Liver (tissue), 3 donors: ENCODE results near the gene FBXL13.
"Not testable (repeated sequence)": the region's sequence is repeated elsewhere in the genome, so short reads cannot be mapped to it uniquely, and the experiment has no call there.

ENCODE experiments used
- EGR1 ChIP-seq, 2 donors: IDR thresholded peaks; 2 replicates each; pipeline ENCODE4 v1.6.1; 2016 to 2018; ENCODE audit warnings: antibody characterized with exemption in 2 of 2, low read depth in 2 of 2
- GABPA ChIP-seq, 2 donors: IDR thresholded peaks in 1 of 2; conservative IDR thresholded peaks in 1 of 2; 2 replicates each; pipeline ENCODE4 v1.6.1; 2016; ENCODE audit warnings: antibody characterized with exemption in 2 of 2, mild to moderate bottlenecking in 1 of 2, moderate library complexity in 1 of 2
- JUND ChIP-seq, 2 donors: IDR thresholded peaks; 2 replicates each; pipeline ENCODE4 v1.6.1; 2016; ENCODE audit warnings: antibody characterized with exemption in 2 of 2
- RAD21 ChIP-seq, 2 donors: IDR thresholded peaks; 2 replicates each; pipeline ENCODE4 v1.6.1; 2016; ENCODE audit warnings: antibody characterized with exemption in 2 of 2, mild to moderate bottlenecking in 2 of 2
- TAF1 ChIP-seq: conservative IDR thresholded peaks from 2 replicates; pipeline ENCODE4 v1.6.1; 2016; ENCODE audit warnings: antibody characterized with exemption, mild to moderate bottlenecking
- TF ChIP-seq, protein P1 (sequence below): fragments of 150-350 bp; IDR thresholded peaks from 2 replicates; pipeline ENCODE4 v1.5.1; 2017; ENCODE audit warnings: improper control_type of control experiment, low read depth, low read length; ENCODE audit not compliant: missing input control
- TF ChIP-seq, protein P2 (sequence below): IDR thresholded peaks from 2 replicates; pipeline ENCODE4 v1.6.1; 2016; ENCODE audit warnings: antibody characterized with exemption, mild to moderate bottlenecking
- TF ChIP-seq, protein P3 (sequence below): IDR thresholded peaks from 2 replicates; pipeline ENCODE4 v1.6.1; 2016; ENCODE audit warnings: antibody characterized with exemption
- donor health status: healthy.
- donor health status: healthy.

DNA sequence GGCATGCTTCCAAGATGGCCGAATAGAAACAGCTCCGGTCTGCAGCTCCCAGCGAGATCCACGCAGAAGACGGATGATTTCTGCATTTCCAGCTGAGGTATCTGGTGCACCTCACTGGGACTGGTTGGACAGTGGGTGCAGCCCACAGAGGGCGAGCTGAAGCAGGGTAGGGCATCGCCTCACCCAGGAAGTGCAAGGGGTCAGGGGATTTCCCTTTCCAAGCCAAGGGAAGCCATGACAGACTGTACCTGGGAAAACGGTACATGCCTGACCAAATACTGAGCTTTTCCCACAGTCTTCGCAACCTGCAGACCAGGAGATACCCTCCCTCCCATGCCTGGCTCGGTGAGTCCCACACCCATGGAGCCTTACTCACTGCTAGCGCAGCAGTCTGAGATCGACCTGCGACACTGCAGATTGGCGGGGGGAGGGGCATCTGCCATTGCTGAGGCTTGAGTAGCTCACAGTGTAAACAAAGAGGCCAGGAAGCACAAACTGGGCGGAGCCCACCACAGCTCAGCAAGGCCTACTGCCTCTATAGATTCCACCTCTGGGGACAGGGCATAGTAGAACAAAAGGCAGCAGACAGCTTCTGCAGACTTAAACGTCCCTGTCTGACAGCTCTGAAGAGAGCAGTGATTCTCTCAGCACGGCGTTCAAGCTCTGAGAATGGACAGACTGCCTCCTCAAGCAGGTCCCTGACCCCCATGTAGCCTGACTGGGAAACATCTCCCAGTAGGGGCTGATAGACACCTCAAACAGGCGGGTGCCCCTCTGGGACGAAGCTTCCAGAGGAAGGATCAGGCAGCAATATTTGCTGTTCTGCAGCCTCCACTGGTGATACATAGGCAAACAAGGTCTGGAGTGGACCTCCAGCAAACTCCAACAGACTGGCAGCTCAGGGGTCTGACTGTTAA, 36.5 kb downstream of the FBXL13 start:
- TF ChIP-seq, protein P1, sequence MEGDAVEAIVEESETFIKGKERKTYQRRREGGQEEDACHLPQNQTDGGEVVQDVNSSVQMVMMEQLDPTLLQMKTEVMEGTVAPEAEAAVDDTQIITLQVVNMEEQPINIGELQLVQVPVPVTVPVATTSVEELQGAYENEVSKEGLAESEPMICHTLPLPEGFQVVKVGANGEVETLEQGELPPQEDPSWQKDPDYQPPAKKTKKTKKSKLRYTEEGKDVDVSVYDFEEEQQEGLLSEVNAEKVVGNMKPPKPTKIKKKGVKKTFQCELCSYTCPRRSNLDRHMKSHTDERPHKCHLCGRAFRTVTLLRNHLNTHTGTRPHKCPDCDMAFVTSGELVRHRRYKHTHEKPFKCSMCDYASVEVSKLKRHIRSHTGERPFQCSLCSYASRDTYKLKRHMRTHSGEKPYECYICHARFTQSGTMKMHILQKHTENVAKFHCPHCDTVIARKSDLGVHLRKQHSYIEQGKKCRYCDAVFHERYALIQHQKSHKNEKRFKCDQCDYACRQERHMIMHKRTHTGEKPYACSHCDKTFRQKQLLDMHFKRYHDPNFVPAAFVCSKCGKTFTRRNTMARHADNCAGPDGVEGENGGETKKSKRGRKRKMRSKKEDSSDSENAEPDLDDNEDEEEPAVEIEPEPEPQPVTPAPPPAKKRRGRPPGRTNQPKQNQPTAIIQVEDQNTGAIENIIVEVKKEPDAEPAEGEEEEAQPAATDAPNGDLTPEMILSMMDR, result not testable (repeated sequence)
- TF ChIP-seq, protein P2, sequence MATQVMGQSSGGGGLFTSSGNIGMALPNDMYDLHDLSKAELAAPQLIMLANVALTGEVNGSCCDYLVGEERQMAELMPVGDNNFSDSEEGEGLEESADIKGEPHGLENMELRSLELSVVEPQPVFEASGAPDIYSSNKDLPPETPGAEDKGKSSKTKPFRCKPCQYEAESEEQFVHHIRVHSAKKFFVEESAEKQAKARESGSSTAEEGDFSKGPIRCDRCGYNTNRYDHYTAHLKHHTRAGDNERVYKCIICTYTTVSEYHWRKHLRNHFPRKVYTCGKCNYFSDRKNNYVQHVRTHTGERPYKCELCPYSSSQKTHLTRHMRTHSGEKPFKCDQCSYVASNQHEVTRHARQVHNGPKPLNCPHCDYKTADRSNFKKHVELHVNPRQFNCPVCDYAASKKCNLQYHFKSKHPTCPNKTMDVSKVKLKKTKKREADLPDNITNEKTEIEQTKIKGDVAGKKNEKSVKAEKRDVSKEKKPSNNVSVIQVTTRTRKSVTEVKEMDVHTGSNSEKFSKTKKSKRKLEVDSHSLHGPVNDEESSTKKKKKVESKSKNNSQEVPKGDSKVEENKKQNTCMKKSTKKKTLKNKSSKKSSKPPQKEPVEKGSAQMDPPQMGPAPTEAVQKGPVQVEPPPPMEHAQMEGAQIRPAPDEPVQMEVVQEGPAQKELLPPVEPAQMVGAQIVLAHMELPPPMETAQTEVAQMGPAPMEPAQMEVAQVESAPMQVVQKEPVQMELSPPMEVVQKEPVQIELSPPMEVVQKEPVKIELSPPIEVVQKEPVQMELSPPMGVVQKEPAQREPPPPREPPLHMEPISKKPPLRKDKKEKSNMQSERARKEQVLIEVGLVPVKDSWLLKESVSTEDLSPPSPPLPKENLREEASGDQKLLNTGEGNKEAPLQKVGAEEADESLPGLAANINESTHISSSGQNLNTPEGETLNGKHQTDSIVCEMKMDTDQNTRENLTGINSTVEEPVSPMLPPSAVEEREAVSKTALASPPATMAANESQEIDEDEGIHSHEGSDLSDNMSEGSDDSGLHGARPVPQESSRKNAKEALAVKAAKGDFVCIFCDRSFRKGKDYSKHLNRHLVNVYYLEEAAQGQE, result not testable (repeated sequence)
- TF ChIP-seq TAF1; JUND (IDR thresholded peaks at IDR 0.05); EGR1 (IDR thresholded peaks at IDR 0.05; ENCODE audit: low read depth in 2 of 2); GABPA (IDR thresholded peaks at IDR 0.05 in 1 of 2, conservative IDR thresholded peaks at IDR 0.05 in 1 of 2); RAD21 (IDR thresholded peaks at IDR 0.05): not testable (repeated sequence)
- TF ChIP-seq, protein P3, sequence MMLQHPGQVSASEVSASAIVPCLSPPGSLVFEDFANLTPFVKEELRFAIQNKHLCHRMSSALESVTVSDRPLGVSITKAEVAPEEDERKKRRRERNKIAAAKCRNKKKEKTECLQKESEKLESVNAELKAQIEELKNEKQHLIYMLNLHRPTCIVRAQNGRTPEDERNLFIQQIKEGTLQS, result not testable (repeated sequence)
